Endothelial cell of umbilical vein (primary cell): Measurements from ENCODE around the gene CSNK1D. TPM values are rescaled to one million over a fixed set of nuclear protein-coding genes. Genes with fewer than 3 reads are reported as not detected.

Experiments
- BruUV-seq: library from RNA; stranded (reverse); fragments of 400-500 nt; replicated peaks from 2 replicates; lab custom pipeline; 2021; lab: Mats Ljungman, UMichigan
- CTCF ChIA-PET: fragments of 300-600, 350-600 bp; sonication (Branson Sonifier 250); formaldehyde crosslinking; loops from one replicate; lab custom pipeline; 2021; ENCODE audit warnings: antibody characterized with exemption, inconsistent platforms; lab: Charles Lee
- POLR2A ChIA-PET: fragments of 300-600, 350-600 bp; sonication (Branson Sonifier 250); formaldehyde crosslinking; loops from one replicate; lab custom pipeline; 2021; ENCODE audit warnings: antibody characterized with exemption, inconsistent platforms; lab: Charles Lee
- DNase-seq: peaks from one replicate; pipeline ENCODE4 v3.0.0-alpha.2; 2011; ENCODE audit warnings: low read depth, low spot score
- FAIRE-seq: peaks from 2 replicates; lab custom pipeline; 2011; peaks lifted over from hg19 to GRCh38; lab: Jason Lieb, UNC
- H2AFZ ChIP-seq: 2 replicates; pipeline ENCODE4 v1.6.0; 2012; ENCODE audit warnings: low read depth, low read length, control low read depth, inconsistent platforms
- H3K27ac ChIP-seq: 2 replicates; pipeline ENCODE4 v1.5.1; 2011; ENCODE audit warnings: low read depth, mild to moderate bottlenecking, control low read depth, low read length, moderate library complexity; ENCODE audit not compliant: insufficient read depth
- H3K27me3 ChIP-seq, 2 experiments: 2 replicates each; pipeline versions ENCODE4 v1.6.0 to v1.6.1; 2011; ENCODE audit warnings: low read length in 2 of 2, mixed read lengths in 1 of 2; ENCODE audit not compliant: control insufficient read depth in 2 of 2, insufficient read depth in 2 of 2
- H3K36me3 ChIP-seq, 2 experiments: 2 replicates in 1 of 2; 3 replicates in 1 of 2; pipeline ENCODE4 v1.5.1; 2011; ENCODE audit warnings: low read length in 2 of 2, mild to moderate bottlenecking in 1 of 2, moderate library complexity in 1 of 2; ENCODE audit not compliant: control insufficient read depth in 2 of 2, insufficient read depth in 2 of 2; ENCODE audit errors: extremely low read depth in 1 of 2
- H3K4me1 ChIP-seq: 3 replicates; pipeline ENCODE4 v1.5.1; 2011; ENCODE audit warnings: mild to moderate bottlenecking, low read length; ENCODE audit not compliant: control insufficient read depth, insufficient read depth; ENCODE audit errors: extremely low read depth
- H3K4me2 ChIP-seq: 2 replicates; pipeline ENCODE4 v1.6.1; 2011; ENCODE audit warnings: low read length, control low read depth, mixed read lengths; ENCODE audit not compliant: insufficient read depth
- H3K4me3 ChIP-seq, 3 experiments: fragments of 200-600 bp in 1 of 3; sonication (generic), shearing (Covaris generic) in 1 of 3; replicated peaks in 1 of 3; 2 replicates each; pipeline ENCODE4 v1.5.1; 2011 to 2016; ENCODE audit warnings: control low read depth in 3 of 3, low read length in 3 of 3, mild to moderate bottlenecking in 2 of 3, inconsistent platforms in 1 of 3, low read depth in 1 of 3, moderate library complexity in 1 of 3; ENCODE audit not compliant: insufficient read depth in 1 of 3
- H3K79me2 ChIP-seq: 2 replicates; pipeline ENCODE4 v1.6.0; 2012; ENCODE audit warnings: low read length, inconsistent platforms; ENCODE audit not compliant: control insufficient read depth, insufficient read depth
- H3K9ac ChIP-seq: replicated peaks from 2 replicates; pipeline ENCODE3; 2011; ENCODE audit warnings: low read length, control low read depth; ENCODE audit not compliant: insufficient read depth; ENCODE audit errors: extremely low read depth
- H3K9me1 ChIP-seq: replicated peaks from 3 replicates; pipeline ENCODE4 v1.6.0; 2011; ENCODE audit warnings: mild to moderate bottlenecking, low read length; ENCODE audit not compliant: control insufficient read depth, insufficient read depth; ENCODE audit errors: extremely low read depth
- H3K9me3 ChIP-seq: replicated peaks from 2 replicates; pipeline ENCODE4 v1.5.1; 2012; ENCODE audit warnings: low read length, inconsistent platforms; ENCODE audit not compliant: control insufficient read depth, insufficient read depth
- H4K20me1 ChIP-seq: replicated peaks from 2 replicates; pipeline ENCODE3; 2011; ENCODE audit warnings: mild to moderate bottlenecking, low read length; ENCODE audit not compliant: control insufficient read depth, insufficient read depth; ENCODE audit errors: extremely low read depth
- EZH2 ChIP-seq: IDR thresholded peaks from 2 replicates; pipeline ENCODE4 v1.6.1; 2012; ENCODE audit warnings: borderline replicate concordance, low read depth, mild to moderate bottlenecking, moderate library complexity, low read length, inconsistent platforms; ENCODE audit not compliant: severe bottlenecking
- FOS ChIP-seq: IDR thresholded peaks from 2 replicates; pipeline ENCODE4 v1.6.1; 2011; ENCODE audit warnings: mild to moderate bottlenecking, low read length, moderate library complexity, borderline replicate concordance; ENCODE audit not compliant: insufficient read depth
- GATA2 ChIP-seq: IDR thresholded peaks from 2 replicates; pipeline ENCODE4 v1.7.0; 2011; ENCODE audit warnings: low read depth, mild to moderate bottlenecking, moderate library complexity, mixed read lengths, low read length; ENCODE audit not compliant: insufficient read length, insufficient read depth
- JUN ChIP-seq: IDR thresholded peaks from 2 replicates; pipeline ENCODE4 v1.6.1; 2011; ENCODE audit warnings: borderline replicate concordance, low read depth; ENCODE audit not compliant: insufficient read length, insufficient read depth
- MYC ChIP-seq: IDR thresholded peaks from one replicate; pipeline ENCODE4 v1.6.1; 2011; ENCODE audit warnings: mild to moderate bottlenecking, low read depth, low read length
- POLR2A ChIP-seq: IDR thresholded peaks from 2 replicates; pipeline ENCODE4 v1.6.1; 2012; ENCODE audit warnings: low read depth, mild to moderate bottlenecking, control low read depth, low read length
- POLR2AphosphoS5 ChIP-seq: IDR thresholded peaks from 2 replicates; pipeline ENCODE4 v1.6.1; 2012; ENCODE audit warnings: low read depth, mild to moderate bottlenecking, control low read depth, low read length, moderate library complexity; ENCODE audit not compliant: insufficient read depth
- dilution Hi-C: fragments of 300-500 bp; cut with MboI; formaldehyde crosslinking; loops from one replicate; pipeline ENCODE4 v1.15.0; 2019; ENCODE audit warnings: low sequenced_read_pairs; ENCODE audit not compliant: extremely low pct_ligation_motif_present
- intact Hi-C: fragments of 100-400 bp; cut with micrococcal nuclease; formaldehyde crosslinking; loops from one replicate; pipeline ENCODE4 v1.10.0; 2022
- polyA plus RNA-seq, 4 experiments: library from polyadenylated mRNA; depleted of rRNA in 3 of 4; stranded (reverse) in 3 of 4; unstranded in 1 of 4; fragments of >200 nt; gene quantifications; 2 replicates each; pipeline versions ENCODE4 v1.2.1 to v1.2.3, GENCODE V29; 2011 to 2012; ENCODE audit warnings: missing spikeins in 1 of 4
- total RNA-seq: library from RNA; stranded (reverse); gene quantifications from 2 replicates; pipeline ENCODE4 v1.2.3, GENCODE V29; 2021
- TF ChIP-seq, protein P1 (sequence below), 2 donors: IDR thresholded peaks; 1 replicate in 1 of 2; 2 replicates in 1 of 2; pipeline ENCODE4 v1.5.1; 2011; ENCODE audit warnings: low read length in 2 of 2, mild to moderate bottlenecking in 2 of 2, moderate library complexity in 2 of 2, control low read depth in 1 of 2, inconsistent platforms in 1 of 2, low read depth in 1 of 2; ENCODE audit not compliant: insufficient read depth in 1 of 2; ENCODE audit errors: extremely low read depth in 1 of 2
- TF ChIP-seq, protein P2 (sequence below): IDR thresholded peaks from 2 replicates; pipeline ENCODE4 v1.6.1; 2011; ENCODE audit not compliant: insufficient read depth, insufficient read length

CSNK1D gene
- total and polyA plus RNA-seq, 2 donors (not counting 3 experiments of a cell fraction or from before 2014, with no cell fraction given): 127 to 155 TPM

DNA sequence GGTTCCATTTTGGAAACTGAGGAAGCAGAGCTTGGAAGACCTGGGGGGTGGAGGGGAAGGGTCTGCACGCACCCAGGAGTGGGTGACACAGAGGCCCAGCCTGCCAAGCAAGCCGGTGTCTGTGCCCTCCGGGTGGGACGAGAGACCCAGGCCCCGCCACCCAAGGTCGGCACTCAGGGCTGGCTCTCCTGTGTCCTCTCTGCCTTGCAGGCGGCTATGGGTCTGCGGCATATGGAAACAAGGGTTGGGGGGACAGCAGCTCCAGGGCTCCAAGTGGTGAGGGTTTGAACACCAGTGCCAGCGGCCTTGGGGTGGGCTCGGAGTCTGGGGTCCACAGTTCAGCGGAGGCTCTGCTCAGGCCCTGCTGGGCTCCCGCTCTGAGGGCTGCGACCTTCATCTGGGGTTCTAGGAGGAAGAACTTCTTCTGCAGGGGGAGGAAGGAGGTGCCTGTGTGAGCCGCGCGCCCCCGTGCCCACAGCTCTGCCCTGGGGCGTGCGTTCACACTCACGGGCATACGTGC is 48.5 kb upstream of the CSNK1D start:
- H3K36me3 ChIP-seq: no peaks in the 10 kb centered on the region
- no peaks in the 10 kb centered on the region for H3K9me3 ChIP-seq
- no peaks in the 10 kb centered on the region for H3K79me2 ChIP-seq
- POLR2A ChIA-PET: no interaction called here
- H3K27me3 ChIP-seq: no peaks in the 10 kb centered on the region
- no peak for FAIRE-seq
- TF ChIP-seq MYC (no peak), POLR2AphosphoS5 (no peak), GATA2 (no peak), JUN (no peak), FOS (no peak), POLR2A (no peak), EZH2 (no peak)
- TF ChIP-seq, protein P1, sequence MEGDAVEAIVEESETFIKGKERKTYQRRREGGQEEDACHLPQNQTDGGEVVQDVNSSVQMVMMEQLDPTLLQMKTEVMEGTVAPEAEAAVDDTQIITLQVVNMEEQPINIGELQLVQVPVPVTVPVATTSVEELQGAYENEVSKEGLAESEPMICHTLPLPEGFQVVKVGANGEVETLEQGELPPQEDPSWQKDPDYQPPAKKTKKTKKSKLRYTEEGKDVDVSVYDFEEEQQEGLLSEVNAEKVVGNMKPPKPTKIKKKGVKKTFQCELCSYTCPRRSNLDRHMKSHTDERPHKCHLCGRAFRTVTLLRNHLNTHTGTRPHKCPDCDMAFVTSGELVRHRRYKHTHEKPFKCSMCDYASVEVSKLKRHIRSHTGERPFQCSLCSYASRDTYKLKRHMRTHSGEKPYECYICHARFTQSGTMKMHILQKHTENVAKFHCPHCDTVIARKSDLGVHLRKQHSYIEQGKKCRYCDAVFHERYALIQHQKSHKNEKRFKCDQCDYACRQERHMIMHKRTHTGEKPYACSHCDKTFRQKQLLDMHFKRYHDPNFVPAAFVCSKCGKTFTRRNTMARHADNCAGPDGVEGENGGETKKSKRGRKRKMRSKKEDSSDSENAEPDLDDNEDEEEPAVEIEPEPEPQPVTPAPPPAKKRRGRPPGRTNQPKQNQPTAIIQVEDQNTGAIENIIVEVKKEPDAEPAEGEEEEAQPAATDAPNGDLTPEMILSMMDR (IDR thresholded peaks at IDR 0.05; ENCODE audit: extremely low read depth in 1 of 2, insufficient read depth in 1 of 2, low read depth in 1 of 2, low read length in 2 of 2): no peak
- TF ChIP-seq, protein P2, sequence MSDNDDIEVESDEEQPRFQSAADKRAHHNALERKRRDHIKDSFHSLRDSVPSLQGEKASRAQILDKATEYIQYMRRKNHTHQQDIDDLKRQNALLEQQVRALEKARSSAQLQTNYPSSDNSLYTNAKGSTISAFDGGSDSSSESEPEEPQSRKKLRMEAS: no peak
- H2AFZ ChIP-seq: no peak overlapping the region
- no peaks in the 10 kb centered on the region for H4K20me1 ChIP-seq
- no peaks in the 10 kb centered on the region for H3K4me1 ChIP-seq
- H3K9me1 ChIP-seq: no peaks in the 10 kb centered on the region
- dilution Hi-C loops: no loop called here
- BruUV-seq: no TSS peak
- H3K9ac ChIP-seq: no peak overlapping the region
- no peak overlapping the region for H3K4me3 ChIP-seq
- H3K27ac ChIP-seq: no peak overlapping the region
- H3K4me2 ChIP-seq: no peak overlapping the region
- DNase-seq: no peak
- CTCF ChIA-PET: interaction anchor here (0.6 to 2.5 kb wide), 10 partner anchors 8 to 291 kb away, joined by 3 to 26 read pairs (median 5); partner anchors contain the start of genes CSNK1D and SECTM1
- intact Hi-C loops: loop anchor here (1.0 to 2.0 kb wide), 3 partner anchors 21 to 85 kb away; no protein-coding TSS in a partner anchor
